ENCODE results near the gene THEMIS.
"Not testable (repeated sequence)": the region's sequence is repeated elsewhere in the genome, so short reads cannot be mapped to it uniquely, and the experiment has no call there.

Gene THEMIS

GRCh38 chr6:127904160-127904559, 3.3 kb upstream of the THEMIS start:
- no peaks in the 10 kb centered on the region for H3K36me3 ChIP-seq (ENCODE audit: insufficient read depth, low read length)
- no peak overlapping the region for H3K4me3 ChIP-seq
- no peak overlapping the region for H3K27ac ChIP-seq
- no peaks in the 10 kb centered on the region; the same call in 1 of the 2 replicates for H3K9me3 ChIP-seq (ENCODE audit: low read depth, low read length)
- DNase-seq (ENCODE audit: low read depth, low spot score): no peak
- TF ChIP-seq POLR2AphosphoS5 (IDR thresholded peaks at IDR 0.05; ENCODE audit: borderline replicate concordance, low read depth, low read length) (no peak), FOXP2 (optimal IDR thresholded peaks at IDR 0.05; ENCODE audit: control extremely low read depth, extremely low read length, insufficient read depth) (no peak), EZH2 (IDR thresholded peaks at IDR 0.05) (no peak)
- H3K9ac ChIP-seq (ENCODE audit: insufficient read length): no peak overlapping the region

- Histone ChIP-seq H3K4me3 (no peak overlapping the region), H3K9me3 (ENCODE audit: low read depth, low read length) (no peaks in the 10 kb centered on the region; the same call in 1 of the 2 replicates), H3K27ac (no peak overlapping the region), H3K9ac (ENCODE audit: insufficient read length) (no peak overlapping the region), H3K36me3 (ENCODE audit: insufficient read depth, low read length) (no peaks in the 10 kb centered on the region)
- no peak for DNase-seq (ENCODE audit: low read depth, low spot score)
- no peak for TF ChIP-seq POLR2AphosphoS5 (IDR thresholded peaks at IDR 0.05; ENCODE audit: borderline replicate concordance, low read depth, low read length)
- no peak for TF ChIP-seq EZH2 (IDR thresholded peaks at IDR 0.05)
- no peak for TF ChIP-seq FOXP2 (optimal IDR thresholded peaks at IDR 0.05; ENCODE audit: control extremely low read depth, extremely low read length, insufficient read depth)
Observed at GRCh38 chr6:127902933-127903332, 2.1 kb upstream of the THEMIS start.

- no peaks in the 10 kb centered on the region for H3K9me3 ChIP-seq (ENCODE audit: low read depth, low read length)
- DNase-seq (ENCODE audit: low read depth, low spot score): no peak
- H3K27ac ChIP-seq: no peak overlapping the region
- TF ChIP-seq EZH2 (IDR thresholded peaks at IDR 0.05): no peak
- H3K36me3 ChIP-seq (ENCODE audit: insufficient read depth, low read length): no peaks in the 10 kb centered on the region
- H3K4me3 ChIP-seq: no peak overlapping the region
- H3K9ac ChIP-seq (ENCODE audit: insufficient read length): no peak overlapping the region
Observed at GRCh38 chr6:127897484-127897883, 3.4 kb downstream of the THEMIS start.

- no peak for DNase-seq (ENCODE audit: low read depth, low spot score)
- Histone ChIP-seq H3K27ac (no peak overlapping the region), H3K36me3 (ENCODE audit: insufficient read depth, low read length) (no peaks in the 10 kb centered on the region), H3K4me3 (no peak overlapping the region), H3K9ac (ENCODE audit: insufficient read length) (no peak overlapping the region), H3K9me3 (ENCODE audit: low read depth, low read length) (no peaks in the 10 kb centered on the region)
- TF ChIP-seq FOXP2 (optimal IDR thresholded peaks at IDR 0.05; ENCODE audit: control extremely low read depth, extremely low read length, insufficient read depth): no peak
- TF ChIP-seq EZH2 (IDR thresholded peaks at IDR 0.05): no peak
- TF ChIP-seq POLR2AphosphoS5 (IDR thresholded peaks at IDR 0.05; ENCODE audit: borderline replicate concordance, low read depth, low read length): no peak
Observed at GRCh38 chr6:127894051-127894450, 6.8 kb downstream of the THEMIS start.

- no peak for DNase-seq (ENCODE audit: low read depth, low spot score)
- H3K36me3 ChIP-seq (ENCODE audit: insufficient read depth, low read length): no peaks in the 10 kb centered on the region
- no peak overlapping the region for H3K4me3 ChIP-seq
- no peak overlapping the region for H3K27ac ChIP-seq
- TF ChIP-seq FOXP2 (optimal IDR thresholded peaks at IDR 0.05; ENCODE audit: control extremely low read depth, extremely low read length, insufficient read depth): no peak
- TF ChIP-seq POLR2AphosphoS5 (IDR thresholded peaks at IDR 0.05; ENCODE audit: borderline replicate concordance, low read depth, low read length): no peak
- TF ChIP-seq EZH2 (IDR thresholded peaks at IDR 0.05): no peak
- H3K9ac ChIP-seq (ENCODE audit: insufficient read length): no peak overlapping the region
- no peaks in the 10 kb centered on the region for H3K9me3 ChIP-seq (ENCODE audit: low read depth, low read length)
Observed at GRCh38 chr6:127893541-127893940, 7.3 kb downstream of the THEMIS start.

GRCh38 chr6:127891731-127892326, 9.0 kb downstream of the THEMIS start:
- TF ChIP-seq POLR2AphosphoS5 (IDR thresholded peaks at IDR 0.05; ENCODE audit: borderline replicate concordance, low read depth, low read length): no peak
- TF ChIP-seq EZH2 (IDR thresholded peaks at IDR 0.05): no peak
- no peak for TF ChIP-seq FOXP2 (optimal IDR thresholded peaks at IDR 0.05; ENCODE audit: control extremely low read depth, extremely low read length, insufficient read depth)
- no peak overlapping the region for H3K9ac ChIP-seq (ENCODE audit: insufficient read length)
- no peak overlapping the region for H3K27ac ChIP-seq
- no peak overlapping the region for H3K4me3 ChIP-seq
- H3K36me3 ChIP-seq (ENCODE audit: insufficient read depth, low read length): no peaks in the 10 kb centered on the region
- DNase-seq (ENCODE audit: low read depth, low spot score): no peak
- H3K9me3 ChIP-seq (ENCODE audit: low read depth, low read length): no peaks in the 10 kb centered on the region

- H3K9me3 ChIP-seq (ENCODE audit: low read depth, low read length): no peaks in the 10 kb centered on the region
- TF ChIP-seq EZH2 (IDR thresholded peaks at IDR 0.05): no peak
- TF ChIP-seq FOXP2 (optimal IDR thresholded peaks at IDR 0.05; ENCODE audit: control extremely low read depth, extremely low read length, insufficient read depth): no peak
- TF ChIP-seq POLR2AphosphoS5 (IDR thresholded peaks at IDR 0.05; ENCODE audit: borderline replicate concordance, low read depth, low read length): no peak
- no peaks in the 10 kb centered on the region for H3K36me3 ChIP-seq (ENCODE audit: insufficient read depth, low read length)
- H3K27ac ChIP-seq: no peak overlapping the region
- DNase-seq (ENCODE audit: low read depth, low spot score): no peak
- H3K9ac ChIP-seq (ENCODE audit: insufficient read length): no peak overlapping the region
- H3K4me3 ChIP-seq: no peak overlapping the region
Observed at GRCh38 chr6:127886603-127887002, 14.3 kb downstream of the THEMIS start.

GRCh38 chr6:127884134-127884533, 16.7 kb downstream of the THEMIS start:
- DNase-seq (ENCODE audit: low read depth, low spot score): no peak
- TF ChIP-seq FOXP2 (optimal IDR thresholded peaks at IDR 0.05; ENCODE audit: control extremely low read depth, extremely low read length, insufficient read depth) (no peak), EZH2 (IDR thresholded peaks at IDR 0.05) (no peak), POLR2AphosphoS5 (IDR thresholded peaks at IDR 0.05; ENCODE audit: borderline replicate concordance, low read depth, low read length) (no peak)
- no peak overlapping the region for H3K27ac ChIP-seq
- H3K4me3 ChIP-seq: no peak overlapping the region
- H3K36me3 ChIP-seq (ENCODE audit: insufficient read depth, low read length): no peaks in the 10 kb centered on the region
- no peaks in the 10 kb centered on the region for H3K9me3 ChIP-seq (ENCODE audit: low read depth, low read length)
- H3K9ac ChIP-seq (ENCODE audit: insufficient read length): no peak overlapping the region

- H3K27ac ChIP-seq; H3K36me3 ChIP-seq (ENCODE audit: insufficient read depth, low read length); H3K4me3 ChIP-seq; DNase-seq (ENCODE audit: low read depth, low spot score); H3K9me3 ChIP-seq (ENCODE audit: low read depth, low read length); H3K9ac ChIP-seq (ENCODE audit: insufficient read length): not testable (repeated sequence)
Observed at GRCh38 chr6:127881949-127882348, 18.9 kb downstream of the THEMIS start.
